ENCODE results near the gene CAGE1. TPM values are rescaled to one million over a fixed set of nuclear protein-coding genes. Genes with fewer than 3 reads are reported as not detected.

Gene CAGE1
- 0.04 to 0.05 TPM in 2 of 5 replicates, not detected in the others for total RNA-seq (2022; extraction: Qiagen RNA extraction)

DNA sequence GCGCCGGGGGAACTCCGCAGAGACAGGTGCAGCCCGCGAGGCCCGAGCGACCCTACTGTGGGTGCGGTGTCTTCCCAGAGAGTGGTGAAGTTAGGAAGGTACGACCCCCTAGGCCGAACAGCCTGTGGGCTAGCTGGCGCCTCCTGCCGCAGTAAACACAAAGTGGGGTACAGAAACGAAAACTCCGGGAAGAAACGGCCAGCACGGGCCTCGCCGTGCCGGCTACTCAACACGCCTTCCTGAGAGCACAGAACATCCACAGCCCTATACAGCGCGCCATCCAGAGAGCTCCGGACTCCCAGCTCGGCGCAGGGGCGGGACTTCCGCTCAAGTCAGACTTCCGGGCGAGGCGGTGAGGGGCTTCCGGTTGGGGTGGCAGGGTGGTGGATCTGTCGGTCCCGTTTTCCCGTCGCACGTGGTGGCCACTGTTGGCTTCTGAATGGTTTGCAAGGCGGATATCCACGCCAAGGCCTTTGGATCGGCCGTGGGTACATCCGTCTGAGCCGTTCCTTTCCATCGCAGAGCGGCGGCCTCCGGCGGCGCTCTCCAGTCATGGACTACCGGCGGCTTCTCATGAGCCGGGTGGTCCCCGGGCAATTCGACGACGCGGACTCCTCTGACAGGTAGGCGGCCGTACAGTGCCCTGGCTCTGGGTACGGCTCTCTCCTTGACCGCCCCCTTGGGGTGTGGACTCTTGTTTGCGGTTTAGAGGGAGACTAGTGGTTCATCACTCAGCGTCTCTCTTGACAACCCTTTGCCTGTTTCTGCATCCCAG is at the start of gene CAGE1, which contains the start of gene RIOK1:
CAGE1 (minus strand) TSS at position 292 of the 775 bp plus-strand sequence. CDS start 2,569 bp downstream, outside the sequence.
RIOK1 (plus strand) TSS at position 358 of the 775 bp plus-strand sequence; CDS start at position 553, 195 bp downstream.

GRCh38 chr6:7312616-7313504 is 76.7 kb downstream of the CAGE1 start, which contains the start of gene SSR1:
SSR1 (minus strand) TSS chr6:7313199; CDS start chr6:7313120, 79 bp downstream.

Other genes with a start within 250 kb of the CAGE1 start
- 68.5 to 80.6 TPM (median 76.6 TPM) in 5 replicates for gene SSR1, start 76.5 kb downstream of the CAGE1 start, total RNA-seq (2022; extraction: Qiagen RNA extraction)
- gene RIOK1, start 66 bp upstream of the CAGE1 start, total RNA-seq (2022; extraction: Qiagen RNA extraction): 11.8 to 13.2 TPM (median 12.5 TPM) in 5 replicates
- 36.3 to 56.9 TPM (median 48.8 TPM) in 5 replicates for gene DSP, start 151.9 kb upstream of the CAGE1 start, total RNA-seq (2022; extraction: Qiagen RNA extraction)
- gene SNRNP48, start 200.5 kb upstream of the CAGE1 start, total RNA-seq (2022; extraction: Qiagen RNA extraction): 7.5 to 10.6 TPM (median 9.7 TPM) in 5 replicates

Measured in A549 treated with dexamethasone at 1 μM for 4 hours (cell line).